GM23248 (cell line): ENCODE data around the gene DOCK9. TPM values are rescaled to one million over a fixed set of nuclear protein-coding genes. Genes with fewer than 3 reads are reported as not detected.

Source experiments
- DNase-seq: peaks from one replicate; pipeline ENCODE4 v3.0.0-alpha.2; 2015
- H2AFZ ChIP-seq: fragments of 200-600 bp; sonication (generic); 2 replicates; pipeline ENCODE4 v1.6.1; 2016; ENCODE audit warnings: antibody characterized with exemption
- H3F3A ChIP-seq: fragments of 200-600 bp; sonication (generic); 2 replicates; pipeline ENCODE4 v1.6.1; 2016; ENCODE audit warnings: mild to moderate bottlenecking, antibody characterized with exemption, mixed run types; ENCODE audit not compliant: insufficient read depth
- H3K27ac ChIP-seq: fragments of 200-600 bp; sonication (generic); 2 replicates; pipeline ENCODE4 v1.5.1; 2016; ENCODE audit warnings: mild to moderate bottlenecking
- H3K27me3 ChIP-seq: fragments of 200-600 bp; sonication (generic); replicated peaks from 2 replicates; pipeline ENCODE4 v1.6.1; 2016; ENCODE audit warnings: mild to moderate bottlenecking; ENCODE audit not compliant: insufficient read depth
- H3K36me3 ChIP-seq: fragments of 200-600 bp; sonication (generic); 2 replicates; pipeline ENCODE4 v1.6.1; 2016; ENCODE audit warnings: low read depth, mild to moderate bottlenecking
- H3K4me1 ChIP-seq: fragments of 200-600 bp; sonication (generic); 2 replicates; pipeline ENCODE4 v1.6.1; 2016; ENCODE audit warnings: mild to moderate bottlenecking; ENCODE audit not compliant: insufficient read depth
- H3K4me2 ChIP-seq: fragments of 200-600 bp; sonication (generic); one replicate; pipeline ENCODE4 v1.6.1; 2016; ENCODE audit warnings: mild to moderate bottlenecking; ENCODE audit not compliant: unreplicated experiment
- H3K4me3 ChIP-seq: fragments of 200-600 bp; sonication (generic); 2 replicates; pipeline ENCODE4 v1.5.1; 2016; ENCODE audit warnings: mild to moderate bottlenecking
- H3K79me2 ChIP-seq: fragments of 200-600 bp; sonication (generic); 2 replicates; pipeline ENCODE4 v1.6.1; 2016; ENCODE audit warnings: mild to moderate bottlenecking; ENCODE audit not compliant: insufficient read depth
- H3K9ac ChIP-seq: fragments of 200-600 bp; sonication (generic); 2 replicates; pipeline ENCODE4 v1.6.1; 2016; ENCODE audit warnings: mild to moderate bottlenecking
- H3K9me2 ChIP-seq: fragments of 200-600 bp; sonication (generic); 2 replicates; pipeline ENCODE4 v1.6.1; 2016; ENCODE audit warnings: mixed run types, mild to moderate bottlenecking, moderate library complexity; ENCODE audit not compliant: insufficient read depth
- H3K9me3 ChIP-seq: fragments of 200-600 bp; sonication (generic); one replicate; pipeline ENCODE4 v1.6.1; 2017; ENCODE audit warnings: low read depth
- H4K20me1 ChIP-seq: fragments of 200-600 bp; sonication (generic); 2 replicates; pipeline ENCODE4 v1.6.0; 2016; ENCODE audit not compliant: insufficient read depth
- EZH2 ChIP-seq: fragments of 200-600 bp; sonication (generic); IDR thresholded peaks from 2 replicates; pipeline ENCODE4 v1.6.1; 2018; ENCODE audit warnings: antibody characterized with exemption, mild to moderate bottlenecking; ENCODE audit not compliant: insufficient read depth, poor library complexity, severe bottlenecking
- EZH2phosphoT487 ChIP-seq: fragments of 200-600 bp; sonication (generic); IDR thresholded peaks from 2 replicates; pipeline ENCODE4 v1.6.1; 2018; ENCODE audit warnings: antibody characterized with exemption, moderate library complexity, mild to moderate bottlenecking, low read depth; ENCODE audit not compliant: insufficient read depth
- WGBS, 2 experiments: methylation state at CpG; one replicate each; pipeline ENCODE4 v1.1.6; 2015 to 2017; ENCODE audit warnings: low lambda C conversion rate in 2 of 2, low coverage in 1 of 2; ENCODE audit errors: missing lambda C conversion rate in 2 of 2; 5-methylcytosine and 5-hydroxymethylcytosine counted together
- in situ Hi-C: fragments of 300-500 bp; cut with MboI; formaldehyde crosslinking; loops from 2 replicates; pipeline ENCODE4 v1.15.0; 2020
- polyA plus RNA-seq: library from polyadenylated mRNA; unstranded; fragments of >200 nt; fragmentation: Nextera tagmentation; extraction: Ambion mirVana; gene quantifications from 2 replicates; pipeline ENCODE4 v1.2.1, GENCODE V29; 2016
- total RNA-seq: library from RNA; depleted of rRNA; stranded (reverse); fragments of >200 nt; shearing (Covaris generic); gene quantifications from 2 replicates; pipeline ENCODE4 v1.2.3, GENCODE V29; 2014

Gene DOCK9
- total and polyA plus RNA-seq, 2 experiments from 2014 or later, result 3.2 to 21.2 TPM

- Histone ChIP-seq H3K4me3 (no peak overlapping the region), H3F3A (peaks cover 3% of the 10 kb centered on the region; the same call in 1 of the 2 replicates), H4K20me1 (no peaks in the 10 kb centered on the region), H3K9me3 (no peaks in the 10 kb centered on the region), H3K9ac (no peak overlapping the region), H3K27me3 (no peaks in the 10 kb centered on the region), H2AFZ (0 out of 2 replicates have a peak overlapping the region, but pooled peaks have one; percentile 5), H3K4me1 (peaks cover 26% of the 10 kb centered on the region), H3K79me2 (no peaks in the 10 kb centered on the region), H3K4me2 (no peak overlapping the region), H3K9me2 (no peaks in the 10 kb centered on the region), H3K27ac (no peak overlapping the region), H3K36me3 (no peaks in the 10 kb centered on the region)
- TF ChIP-seq EZH2, result no peak
- no peak for TF ChIP-seq EZH2phosphoT487
- no peak for DNase-seq
- in situ Hi-C loops, result no loop called here
- WGBS, 2 experiments, result 73 to 76% methylated on average over 3 of the region's 3 CpGs
Measured at GRCh38 chr13:98972059-98972458, 5.8 kb downstream of the DOCK9 start.

- Histone ChIP-seq H3K36me3 (no peaks in the 10 kb centered on the region), H2AFZ (no peak overlapping the region), H3K9me2 (no peaks in the 10 kb centered on the region), H3K27me3 (no peaks in the 10 kb centered on the region), H3K4me2 (no peak overlapping the region), H3K9ac (no peak overlapping the region), H3K4me1 (peaks cover 11% of the 10 kb centered on the region), H3K4me3 (no peak overlapping the region), H4K20me1 (no peaks in the 10 kb centered on the region), H3K9me3 (no peaks in the 10 kb centered on the region), H3K27ac (no peak overlapping the region), H3K79me2 (no peaks in the 10 kb centered on the region), H3F3A (no peaks in the 10 kb centered on the region)
- no peak for DNase-seq
- in situ Hi-C loops, result no loop called here
- 52 to 53% methylated on average over 5 of the region's 5 CpGs for WGBS, 2 experiments
- TF ChIP-seq EZH2phosphoT487 (no peak), EZH2 (no peak)
Measured at GRCh38 chr13:98970330-98970729, 7.5 kb downstream of the DOCK9 start.

- Histone ChIP-seq H3K9me2 (no peaks in the 10 kb centered on the region), H3K9ac (no peak overlapping the region), H3K79me2 (no peaks in the 10 kb centered on the region), H3F3A (no peaks in the 10 kb centered on the region), H3K9me3 (no peaks in the 10 kb centered on the region), H3K4me3 (no peak overlapping the region), H3K4me2 (no peak overlapping the region), H4K20me1 (no peaks in the 10 kb centered on the region), H3K4me1 (peaks cover 5% of the 10 kb centered on the region), H3K27me3 (no peaks in the 10 kb centered on the region), H2AFZ (no peak overlapping the region), H3K36me3 (no peaks in the 10 kb centered on the region), H3K27ac (no peak overlapping the region)
- in situ Hi-C loops, result no loop called here
- DNase-seq, result no peak
- TF ChIP-seq EZH2phosphoT487 (no peak), EZH2 (no peak)
- WGBS, 2 experiments, result 65 to 71% methylated on average over 4 of the region's 4 CpGs
Measured at GRCh38 chr13:98967491-98967890, 10.4 kb downstream of the DOCK9 start.

GRCh38 chr13:98966019-98966418, 11.8 kb downstream of the DOCK9 start:
- no peaks in the 10 kb centered on the region for H3F3A ChIP-seq
- no peaks in the 10 kb centered on the region for H3K79me2 ChIP-seq
- H3K9me2 ChIP-seq, result no peaks in the 10 kb centered on the region
- no peak overlapping the region for H2AFZ ChIP-seq
- no peaks in the 10 kb centered on the region for H3K36me3 ChIP-seq
- no peaks in the 10 kb centered on the region for H3K9me3 ChIP-seq
- H3K4me1 ChIP-seq, result no peaks in the 10 kb centered on the region
- WGBS, 2 experiments, result 95 to 96% methylated on average over 11 of the region's 11 CpGs
- no peak overlapping the region for H3K27ac ChIP-seq
- no peaks in the 10 kb centered on the region for H4K20me1 ChIP-seq
- TF ChIP-seq EZH2phosphoT487, result no peak
- no peak for TF ChIP-seq EZH2
- H3K27me3 ChIP-seq, result no peaks in the 10 kb centered on the region
- H3K9ac ChIP-seq, result no peak overlapping the region
- no peak for DNase-seq
- in situ Hi-C loops, result no loop called here
- H3K4me3 ChIP-seq, result no peak overlapping the region
- H3K4me2 ChIP-seq, result no peak overlapping the region

GRCh38 chr13:98965325-98965724, 12.5 kb downstream of the DOCK9 start:
- no peaks in the 10 kb centered on the region for H3K9me2 ChIP-seq
- H3K36me3 ChIP-seq, result no peaks in the 10 kb centered on the region
- no peak overlapping the region for H3K4me3 ChIP-seq
- no peaks in the 10 kb centered on the region for H3K4me1 ChIP-seq
- H4K20me1 ChIP-seq, result no peaks in the 10 kb centered on the region
- no peaks in the 10 kb centered on the region for H3K9me3 ChIP-seq
- no peak overlapping the region for H3K9ac ChIP-seq
- no peaks in the 10 kb centered on the region for H3F3A ChIP-seq
- H3K4me2 ChIP-seq, result no peak overlapping the region
- no peak for DNase-seq
- no peak overlapping the region for H3K27ac ChIP-seq
- no peaks in the 10 kb centered on the region for H3K27me3 ChIP-seq
- no peak overlapping the region for H2AFZ ChIP-seq
- in situ Hi-C loops, result no loop called here
- no peak for TF ChIP-seq EZH2
- no peak for TF ChIP-seq EZH2phosphoT487
- 73 to 86% methylated on average over 2 of the region's 2 CpGs for WGBS, 2 experiments
- H3K79me2 ChIP-seq, result no peaks in the 10 kb centered on the region
